B cell (primary cell): ENCODE data around the gene CARS2. TPM values are rescaled to one million over a fixed set of nuclear protein-coding genes. Genes with fewer than 3 reads are reported as not detected.
A peak's percentile ranks its signal among the peaks of the same experiment; 100 is the strongest.

Source experiments
- ATAC-seq: fragments of 200-7000 bp; cut with Tn5 transposase; one replicate; pipeline ENCODE4 v1.10.0; 2021; ENCODE audit warnings: low read depth, mild to moderate bottlenecking, moderate number of reproducible peaks, moderate library complexity
- CTCF ChIA-PET: fragments of 350-600 bp; sonication (Branson Sonifier 250); formaldehyde crosslinking; loops from one replicate; lab custom pipeline; 2021; ENCODE audit warnings: antibody characterized with exemption, inconsistent platforms; lab: Charles Lee
- POLR2A ChIA-PET: fragments of 350-600 bp; sonication (Branson Sonifier 250); formaldehyde crosslinking; loops from one replicate; lab custom pipeline; 2021; ENCODE audit warnings: antibody characterized with exemption; lab: Charles Lee
- DNase-seq: peaks from one replicate; pipeline ENCODE4 v3.0.0; 2013
- H2AFZ ChIP-seq: 2 replicates; pipeline ENCODE4 v1.6.1; 2012; ENCODE audit warnings: mild to moderate bottlenecking, low read depth, low read length; ENCODE audit not compliant: insufficient read depth, poor library complexity, severe bottlenecking
- H3K27ac ChIP-seq, 2 donors: 1 replicate in 1 of 2; 2 replicates in 1 of 2; pipeline ENCODE4 v1.5.1; 2012 to 2013; ENCODE audit warnings: low read length in 2 of 2, mild to moderate bottlenecking in 2 of 2, moderate library complexity in 1 of 2
- H3K27me3 ChIP-seq, 4 experiments: fragments of 200-600 bp in 1 of 4; sonication (generic) in 1 of 4; replicated peaks in 1 of 4; 1 replicate in 2 of 4; 2 replicates in 2 of 4; pipeline versions ENCODE4 v1.6.1 to v1.7.0; 2013 to 2016; ENCODE audit warnings: low read length in 3 of 4, mild to moderate bottlenecking in 2 of 4, mixed read lengths in 1 of 4, moderate library complexity in 1 of 4; ENCODE audit not compliant: insufficient read depth in 4 of 4, control insufficient read depth in 3 of 4; ENCODE audit errors: control extremely low read depth in 1 of 4
- H3K36me3 ChIP-seq, 2 experiments: replicated peaks in 1 of 2; 1 replicate in 1 of 2; 2 replicates in 1 of 2; pipeline versions ENCODE4 v1.6.1 to v1.7.1; 2013; ENCODE audit warnings: low read length in 1 of 2; ENCODE audit not compliant: insufficient read depth in 2 of 2, control insufficient read depth in 1 of 2; ENCODE audit errors: control extremely low read depth in 1 of 2, extremely low read depth in 1 of 2
- H3K4me1 ChIP-seq, 2 donors: fragments of 200-600 bp in 1 of 2; sonication (generic) in 1 of 2; 1 replicate in 1 of 2; 2 replicates in 1 of 2; pipeline versions ENCODE4 v1.5.1 to v1.6.1; 2013 to 2017; ENCODE audit warnings: low read length in 2 of 2; ENCODE audit not compliant: control insufficient read depth in 2 of 2, insufficient read depth in 2 of 2
- H3K4me2 ChIP-seq: replicated peaks from 2 replicates; pipeline ENCODE3; 2012; ENCODE audit warnings: mild to moderate bottlenecking, low read depth, low read length; ENCODE audit not compliant: poor library complexity, severe bottlenecking
- H3K4me3 ChIP-seq, 5 experiments: fragments of 200-600 bp in 1 of 5; sonication (generic) in 1 of 5; 1 replicate in 3 of 5; 2 replicates in 2 of 5; pipeline versions ENCODE4 v1.5.1 to v1.7.0; 2011 to 2016; ENCODE audit warnings: low read length in 4 of 5, mild to moderate bottlenecking in 4 of 5, low read depth in 2 of 5, control low read depth in 1 of 5, moderate library complexity in 1 of 5; ENCODE audit not compliant: insufficient read depth in 1 of 5; ENCODE audit errors: control extremely low read depth in 1 of 5, extremely low read depth in 1 of 5
- H3K79me2 ChIP-seq: fragments of 200-600 bp; sonication (generic); one replicate; pipeline ENCODE4 v1.6.0; 2016; ENCODE audit warnings: low read length; ENCODE audit not compliant: control insufficient read depth, insufficient read depth
- H3K9ac ChIP-seq: fragments of 200-600 bp; sonication (generic); 2 replicates; pipeline ENCODE4 v1.6.1; 2017; ENCODE audit warnings: mild to moderate bottlenecking, low read length, moderate library complexity
- H3K9me3 ChIP-seq, 3 donors: one replicate each; pipeline versions ENCODE4 v1.6.1 to v1.7.1; 2013; ENCODE audit warnings: low read length in 2 of 3; ENCODE audit not compliant: control insufficient read depth in 2 of 3, insufficient read depth in 1 of 3; ENCODE audit errors: control extremely low read depth in 1 of 3
- H4K20me1 ChIP-seq: 2 replicates; pipeline ENCODE4 v1.6.0; 2012; ENCODE audit warnings: mild to moderate bottlenecking, low read length; ENCODE audit not compliant: insufficient read depth, control insufficient read depth, poor library complexity, severe bottlenecking
- H3K27ac Mint-ChIP-seq: one replicate; pipeline ENCODE4 v1.8.0; 2021; ENCODE audit warnings: mixed read lengths
- H3K27me3 Mint-ChIP-seq: one replicate; pipeline ENCODE4 v1.8.0; 2021; ENCODE audit warnings: mixed read lengths
- H3K4me1 Mint-ChIP-seq: one replicate; pipeline ENCODE4 v1.8.0; 2021; ENCODE audit warnings: mixed read lengths
- H3K4me3 Mint-ChIP-seq: one replicate; pipeline ENCODE4 v1.8.0; 2021; ENCODE audit warnings: mixed read lengths
- H3K9me3 Mint-ChIP-seq: one replicate; pipeline ENCODE4 v1.8.0; 2022; ENCODE audit warnings: mixed read lengths; ENCODE audit not compliant: insufficient read depth
- CTCF ChIP-seq: fragments of 200-600 bp; IDR thresholded peaks from one replicate; pipeline ENCODE4 v1.8.0; 2022; ENCODE audit warnings: antibody characterized with exemption, mild to moderate bottlenecking
- EZH2 ChIP-seq: IDR thresholded peaks from 2 replicates; pipeline ENCODE4 v1.6.1; 2012; ENCODE audit warnings: borderline replicate concordance, low read depth, mild to moderate bottlenecking, moderate library complexity, low read length; ENCODE audit not compliant: insufficient read depth, poor library complexity, severe bottlenecking
- WGBS: methylation state at CpG from one replicate; pipeline ENCODE4 v1.1.5; 2013; ENCODE audit warnings: missing lambda C conversion rate; ENCODE audit not compliant: insufficient coverage; 5-methylcytosine and 5-hydroxymethylcytosine counted together
- intact Hi-C: fragments of 100-400 bp; cut with micrococcal nuclease; formaldehyde crosslinking; loops from one replicate; pipeline ENCODE4 v1.10.0; 2022
- polyA plus RNA-seq: library from polyadenylated mRNA; depleted of rRNA; stranded (reverse); fragments of >200 nt; gene quantifications from 2 replicates; pipeline ENCODE4 v1.2.3, GENCODE V29; 2012
- total RNA-seq, 2 donors: library from RNA; stranded (reverse); fragments of 120-200 nt in 1 of 2; gene quantifications; 1 replicate in 1 of 2; 2 replicates in 1 of 2; pipeline versions ENCODE4 v1.2.3 to v1.2.4, GENCODE V29; 2013 to 2022

The CARS2 gene
- total and polyA plus RNA-seq, 2 donors (not counting 1 experiment from before 2014, with no cell fraction given), result 154 to 188 TPM

GRCh38 chr13:110713642-110713952, 7.7 kb upstream of the CARS2 start, which contains the start of gene ING1:
ING1 (plus strand) TSS chr13:110713700; CDS start chr13:110714150, 450 bp downstream.
- no peaks in the 10 kb centered on the region for H3K36me3 ChIP-seq

More at GRCh38 chr13:110713642-110713952, 7.7 kb upstream of the CARS2 start, which contains the start of gene ING1:
- Histone ChIP-seq H2AFZ (peak within 1 kb of the TSS; percentile 92), H3K27ac (peak within 1 kb of the TSS; percentile 98 to 99), H3K27me3 (no peaks in the 10 kb centered on the region), H3K4me1 (peaks cover 28 to 30% of the 10 kb centered on the region in 2 donors), H3K4me3 (peak within 1 kb of the TSS; percentile 89 to 100 (median 100)), H3K79me2 (peaks cover 49% of the 10 kb centered on the region), H4K20me1 (peaks cover 39% of the 10 kb centered on the region), H3K9ac (peak within 1 kb of the TSS; percentile 100), H3K4me2 (peak within 1 kb of the TSS; percentile 92), H3K9me3 (no peaks in the 10 kb centered on the region)
- peaks cover 30% of the 10 kb centered on the region for H3K4me1 Mint-ChIP-seq
- TF ChIP-seq CTCF (no peak), EZH2 (no peak)
- H3K4me3 Mint-ChIP-seq, result peak within 1 kb of the TSS; percentile 98
- H3K27me3 Mint-ChIP-seq, result no peaks in the 10 kb centered on the region
- ATAC-seq (no peak), DNase-seq (no peak)
- H3K9me3 Mint-ChIP-seq, result no peaks in the 10 kb centered on the region
- peak within 1 kb of the TSS; percentile 96 for H3K27ac Mint-ChIP-seq
- under 1% methylated on average over 43 of the region's 45 CpGs for WGBS
- intact Hi-C loops, result loop anchor here (10.0 kb wide), 1 partner anchor 929 kb away; the partner anchor contains the start of gene IRS2
- ChIA-PET POLR2A (interaction anchor here (0.6 to 4.0 kb wide), 4 partner anchors 37 to 68 kb away, joined by 3 to 51 read pairs (median 18); no protein-coding TSS in a partner anchor), CTCF (interaction anchor here (0.5 to 1.0 kb wide), 4 partner anchors 30 to 69 kb away, joined by 3 to 10 read pairs (median 4); no protein-coding TSS in a partner anchor)
